Stimulated activated CD8-positive, alpha-beta memory T cell treated with anti-CD3 and anti-CD28 coated beads, Interleukin-2, amount 100 ng/mL, for 1 hour (primary cell): ENCODE data around the gene STOX1.
"Not testable (repeated sequence)": the region's sequence is repeated elsewhere in the genome, so short reads cannot be mapped to it uniquely, and the experiment has no call there.

ENCODE experiments used
- DNase-seq, 2 donors: peaks; one replicate each; pipeline ENCODE4 v3.0.0-alpha.2; 2020; ENCODE audit warnings: low read depth in 2 of 2

The STOX1 gene

GRCh38 chr10:68826764-68827591 is at the start of gene STOX1:
TSS of gene STOX1 (plus strand) at chr10:68827531. CDS start at chr10:68827624, 93 bp downstream.
- DNase-seq: peak in 1 of 2 donors; percentile 29

- no peak for DNase-seq
Observed at GRCh38 chr10:68781613-68782574, 45.4 kb upstream of the STOX1 start.

GRCh38 chr10:68784476-68784875 is 42.9 kb upstream of the STOX1 start:
- DNase-seq: no peak

GRCh38 chr10:68787813-68788212 is 39.5 kb upstream of the STOX1 start:
- DNase-seq: no peak

- DNase-seq: no peak
Observed at GRCh38 chr10:68790476-68790875, 36.9 kb upstream of the STOX1 start.

- DNase-seq: no peak
Observed at GRCh38 chr10:68792115-68792514, 35.2 kb upstream of the STOX1 start.

GRCh38 chr10:68795886-68796532 is 31.3 kb upstream of the STOX1 start:
- DNase-seq: no peak

- no peak for DNase-seq
Observed at GRCh38 chr10:68796605-68797004, 30.7 kb upstream of the STOX1 start.

GRCh38 chr10:68800211-68800610 is 27.1 kb upstream of the STOX1 start:
- no peak for DNase-seq

- DNase-seq: no peak
Observed at GRCh38 chr10:68804692-68805091, 22.6 kb upstream of the STOX1 start.

GRCh38 chr10:68810830-68811229 is 16.5 kb upstream of the STOX1 start:
- DNase-seq: not testable (repeated sequence)

GRCh38 chr10:68811314-68812009 is 15.9 kb upstream of the STOX1 start:
- DNase-seq: no peak

- no peak for DNase-seq
Observed at GRCh38 chr10:68812420-68812819, 14.9 kb upstream of the STOX1 start.

GRCh38 chr10:68813559-68813958 is 13.8 kb upstream of the STOX1 start:
- no peak for DNase-seq

- no peak for DNase-seq
Observed at GRCh38 chr10:68816796-68817412, 10.4 kb upstream of the STOX1 start.

GRCh38 chr10:68820359-68820758 is 7.0 kb upstream of the STOX1 start:
- not testable (repeated sequence) for DNase-seq

- not testable (repeated sequence) for DNase-seq
Observed at GRCh38 chr10:68822626-68823025, 4.7 kb upstream of the STOX1 start.

- DNase-seq: not testable (repeated sequence)
Observed at GRCh38 chr10:68827592-68827959, 245 bp downstream of the STOX1 start.

- DNase-seq: not testable (repeated sequence)
Observed at GRCh38 chr10:68828083-68828601, 811 bp downstream of the STOX1 start.

GRCh38 chr10:68828833-68829232 is 1.5 kb downstream of the STOX1 start:
- DNase-seq: no peak

- DNase-seq: no peak
Observed at GRCh38 chr10:68829521-68829920, 2.2 kb downstream of the STOX1 start.
